HEK293T (cell line): Measurements from ENCODE around the gene FRMD5.

Source experiments
- FOXM1 ChIP-seq: fragments of 450-650 bp; IDR thresholded peaks from 2 replicates; pipeline ENCODE4 v1.6.1; 2017; ENCODE audit warnings: mild to moderate bottlenecking, borderline replicate concordance
- NFRKB ChIP-seq: fragments of 450-650 bp; IDR thresholded peaks from 2 replicates; pipeline ENCODE4 v1.6.1; 2016; ENCODE audit warnings: mild to moderate bottlenecking, moderate library complexity
- SP1 ChIP-seq: fragments of 450-650 bp; IDR thresholded peaks from 2 replicates; pipeline ENCODE4 v1.6.1; 2017

DNA sequence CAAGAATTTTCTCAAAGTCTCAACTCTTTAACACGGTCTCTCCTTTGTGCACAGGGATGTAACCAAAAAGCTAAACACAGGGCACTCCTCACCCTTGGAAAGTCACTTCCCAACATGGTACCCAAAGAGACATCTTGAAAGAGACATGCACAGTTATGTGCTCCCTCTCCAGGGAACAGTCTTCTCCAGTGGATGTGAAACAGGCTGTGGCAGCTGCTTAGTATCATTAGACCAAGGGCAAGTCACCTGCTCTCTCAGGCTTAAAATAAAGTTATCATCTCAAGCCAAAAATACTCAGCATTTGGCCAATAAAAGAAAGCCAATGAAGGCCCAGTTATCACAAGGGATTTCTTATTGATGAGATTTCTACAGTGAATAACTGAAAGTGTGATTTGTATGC lies 239.9 kb downstream of the FRMD5 start:
- no peak for TF ChIP-seq FOXM1
- TF ChIP-seq SP1, result no peak
- TF ChIP-seq NFRKB, result no peak
